H9 (cell line): ENCODE results near the gene GALNT16. TPM values are rescaled to one million over a fixed set of nuclear protein-coding genes. Genes with fewer than 3 reads are reported as not detected.

Experiments used
- DNase-seq: peaks from one replicate; pipeline ENCODE4 v3.0.0-alpha.2; 2017
- H2AFZ ChIP-seq: one replicate; pipeline ENCODE4 v1.6.1; 2013; ENCODE audit warnings: mild to moderate bottlenecking, low read length, control low read depth, moderate library complexity
- H2AK5ac ChIP-seq: 2 replicates; pipeline ENCODE4 v1.6.1; 2013; ENCODE audit warnings: low read length, control low read depth, mixed read lengths; ENCODE audit not compliant: insufficient read length
- H2BK120ac ChIP-seq: one replicate; pipeline ENCODE4 v1.6.1; 2013; ENCODE audit warnings: low read depth, mild to moderate bottlenecking, low read length, control low read depth, inconsistent platforms; ENCODE audit not compliant: poor library complexity, severe bottlenecking
- H2BK12ac ChIP-seq: 2 replicates; pipeline ENCODE4 v1.6.1; 2013; ENCODE audit warnings: low read length, control low read depth, mixed read lengths, low read depth; ENCODE audit not compliant: insufficient read length
- H2BK15ac ChIP-seq: 2 replicates; pipeline ENCODE4 v1.6.1; 2013; ENCODE audit warnings: low read depth, low read length, control low read depth
- H2BK20ac ChIP-seq: one replicate; pipeline ENCODE4 v1.6.1; 2013; ENCODE audit warnings: low read depth, mild to moderate bottlenecking, low read length, control low read depth, inconsistent platforms; ENCODE audit not compliant: poor library complexity, severe bottlenecking
- H2BK5ac ChIP-seq: 2 replicates; pipeline ENCODE4 v1.6.1; 2013; ENCODE audit warnings: low read length, control low read depth, mixed read lengths; ENCODE audit not compliant: insufficient read length
- H3K14ac ChIP-seq: 2 replicates; pipeline ENCODE4 v1.6.1; 2013; ENCODE audit warnings: low read length, control low read depth; ENCODE audit not compliant: insufficient read depth
- H3K18ac ChIP-seq: 2 replicates; pipeline ENCODE4 v1.6.1; 2013; ENCODE audit warnings: low read depth, mild to moderate bottlenecking, mixed read lengths, low read length, control low read depth; ENCODE audit not compliant: insufficient read length
- H3K23ac ChIP-seq: 2 replicates; pipeline ENCODE4 v1.6.1; 2013; ENCODE audit warnings: low read length, control low read depth, mixed read lengths, low read depth; ENCODE audit not compliant: insufficient read length
- H3K23me2 ChIP-seq: 2 replicates; pipeline ENCODE4 v1.6.1; 2013; ENCODE audit warnings: low read depth, mild to moderate bottlenecking, mixed read lengths, low read length, control low read depth; ENCODE audit not compliant: insufficient read length, poor library complexity, severe bottlenecking
- H3K27ac ChIP-seq: 2 replicates; pipeline ENCODE4 v1.5.1; 2013; ENCODE audit warnings: low read length, control low read depth, mixed read lengths, low read depth; ENCODE audit not compliant: insufficient read length
- H3K27me3 ChIP-seq: 2 replicates; pipeline ENCODE4 v1.6.1; 2013; ENCODE audit warnings: low read length, control low read depth, inconsistent platforms; ENCODE audit not compliant: insufficient read depth
- H3K4ac ChIP-seq: 2 replicates; pipeline ENCODE4 v1.6.1; 2013; ENCODE audit warnings: low read depth, mild to moderate bottlenecking, control low read depth, inconsistent platforms, low read length, moderate library complexity
- H3K4me1 ChIP-seq: 2 replicates; pipeline ENCODE4 v1.6.1; 2013; ENCODE audit warnings: low read length, control low read depth, inconsistent platforms; ENCODE audit not compliant: insufficient read depth
- H3K4me2 ChIP-seq: 2 replicates; pipeline ENCODE4 v1.6.1; 2013; ENCODE audit warnings: low read length, control low read depth, mixed read lengths; ENCODE audit not compliant: insufficient read length, insufficient read depth
- H3K56ac ChIP-seq: 2 replicates; pipeline ENCODE4 v1.6.1; 2013; ENCODE audit warnings: low read depth, mild to moderate bottlenecking, mixed read lengths, low read length, control low read depth; ENCODE audit not compliant: insufficient read length
- H3K79me1 ChIP-seq: 2 replicates; pipeline ENCODE4 v1.6.1; 2013; ENCODE audit warnings: low read depth, mild to moderate bottlenecking, moderate library complexity, low read length, control low read depth, inconsistent platforms; ENCODE audit not compliant: insufficient read depth, poor library complexity, severe bottlenecking
- H3K79me2 ChIP-seq: 2 replicates; pipeline ENCODE4 v1.6.1; 2013; ENCODE audit warnings: low read length, control low read depth, inconsistent platforms; ENCODE audit not compliant: insufficient read depth
- H3K9ac ChIP-seq: 2 replicates; pipeline ENCODE4 v1.6.1; 2013; ENCODE audit warnings: low read length, control low read depth, mixed read lengths; ENCODE audit not compliant: insufficient read length; ENCODE audit errors: extremely low read depth
- H3K9me3 ChIP-seq: one replicate; pipeline ENCODE4 v1.6.1; 2013; ENCODE audit warnings: low read depth, low read length, inconsistent platforms; ENCODE audit not compliant: control insufficient read depth
- H3T11ph ChIP-seq: one replicate; pipeline ENCODE4 v1.6.1; 2013; ENCODE audit warnings: mild to moderate bottlenecking, low read length, control low read depth, inconsistent platforms
- H4K20me1 ChIP-seq: one replicate; pipeline ENCODE4 v1.6.1; 2013; ENCODE audit not compliant: control insufficient read depth, insufficient read length, insufficient read depth
- H4K5ac ChIP-seq: 2 replicates; pipeline ENCODE4 v1.6.1; 2013; ENCODE audit warnings: low read depth, mild to moderate bottlenecking, mixed read lengths, low read length, control low read depth; ENCODE audit not compliant: insufficient read length
- H4K8ac ChIP-seq: replicated peaks from 2 replicates; pipeline ENCODE4 v1.6.1; 2013; ENCODE audit warnings: low read length, control low read depth, mixed read lengths, low read depth; ENCODE audit not compliant: insufficient read length
- H4K91ac ChIP-seq: 2 replicates; pipeline ENCODE4 v1.6.1; 2013; ENCODE audit warnings: low read depth, mild to moderate bottlenecking, moderate library complexity, mixed read lengths, low read length, control low read depth; ENCODE audit not compliant: insufficient read length
- H3K27ac Mint-ChIP-seq, 3 experiments: 2 replicates in 2 of 3; 3 replicates in 1 of 3; pipeline ENCODE4 v1.8.0; 2020 to 2021; ENCODE audit warnings: mixed read lengths in 3 of 3, mild to moderate bottlenecking in 1 of 3, moderate library complexity in 1 of 3
- H3K27me3 Mint-ChIP-seq: 2 replicates; pipeline ENCODE4 v1.8.0; 2021; ENCODE audit warnings: low read depth, mild to moderate bottlenecking, moderate library complexity, mixed read lengths
- H3K36me3 Mint-ChIP-seq, 3 experiments: 2 replicates in 2 of 3; 3 replicates in 1 of 3; pipeline ENCODE4 v1.8.0; 2020 to 2021; ENCODE audit warnings: low read depth in 3 of 3, mixed read lengths in 3 of 3; ENCODE audit not compliant: insufficient read depth in 1 of 3
- H3K4me1 Mint-ChIP-seq, 2 experiments: 2 replicates each; pipeline ENCODE4 v1.8.0; 2020; ENCODE audit warnings: mixed read lengths in 2 of 2
- H3K4me3 Mint-ChIP-seq, 2 experiments: 2 replicates in 1 of 2; 3 replicates in 1 of 2; pipeline ENCODE4 v1.8.0; 2020 to 2021; ENCODE audit warnings: mild to moderate bottlenecking in 2 of 2, mixed read lengths in 2 of 2, moderate library complexity in 1 of 2
- H3K9me3 Mint-ChIP-seq, 2 experiments: 2 replicates in 1 of 2; 3 replicates in 1 of 2; pipeline ENCODE4 v1.8.0; 2020; ENCODE audit warnings: mild to moderate bottlenecking in 2 of 2, mixed read lengths in 2 of 2, moderate library complexity in 1 of 2
- WGBS: extraction: QIAGEN DNeasy Blood & Tissue Kit; methylation state at CpG from one replicate; pipeline ENCODE4 v1.1.7; 2013; ENCODE audit warnings: missing lambda C conversion rate, low lambda C conversion rate, mixed read lengths; ENCODE audit not compliant: insufficient read length; ENCODE audit errors: extremely low coverage; 5-methylcytosine and 5-hydroxymethylcytosine counted together
- total RNA-seq: library from RNA; stranded (reverse); gene quantifications from 2 replicates; pipeline ENCODE4 v1.2.1, GENCODE V29; 2021
- TF ChIP-seq, protein P1 (sequence below): fragments of 200-600 bp; sonication (generic); conservative IDR thresholded peaks from 3 replicates; pipeline ENCODE4 v1.8.0; 2021; ENCODE audit warnings: antibody characterized with exemption, mild to moderate bottlenecking

Gene GALNT16
- total RNA-seq, 1 experiment from 2014 or later: 2.3 TPM

GRCh38 chr14:69333791-69334337 is 73.9 kb downstream of the GALNT16 start:
- no peak overlapping the region for H3K14ac ChIP-seq
- H4K8ac ChIP-seq: no peak overlapping the region
- H3K23ac ChIP-seq: no peak overlapping the region
- H3K27me3 ChIP-seq: no peaks in the 10 kb centered on the region
- H3K9ac ChIP-seq: no peak overlapping the region
- no peaks in the 10 kb centered on the region; a peak in 1 of 7 replicates for H3K36me3 Mint-ChIP-seq
- no peaks in the 10 kb centered on the region for H3K23me2 ChIP-seq
- no peak overlapping the region for H2AK5ac ChIP-seq
- no peak overlapping the region for H3K27ac Mint-ChIP-seq
- H3K4me2 ChIP-seq: no peak overlapping the region
- H3K27me3 Mint-ChIP-seq: peaks cover 2% of the 10 kb centered on the region
- no peak overlapping the region for H2AFZ ChIP-seq
- H3K56ac ChIP-seq: no peak overlapping the region
- H2BK12ac ChIP-seq: no peak overlapping the region
- H3K27ac ChIP-seq: no peak overlapping the region
- no peak overlapping the region for H2BK5ac ChIP-seq
- peaks cover 0 to 7% of the 10 kb centered on the region in 2 experiments; a peak in 2 of 4 replicates for H3K4me1 Mint-ChIP-seq
- H3T11ph ChIP-seq: no peak overlapping the region
- H4K20me1 ChIP-seq: no peaks in the 10 kb centered on the region
- no peak overlapping the region for H2BK120ac ChIP-seq
- no peaks in the 10 kb centered on the region for H3K9me3 ChIP-seq
- no peak overlapping the region for H3K4ac ChIP-seq
- no peak overlapping the region for H4K5ac ChIP-seq
- no peak for DNase-seq
- WGBS: no CpG with 5 or more reads among the region's 4 CpGs
- TF ChIP-seq, protein P1, sequence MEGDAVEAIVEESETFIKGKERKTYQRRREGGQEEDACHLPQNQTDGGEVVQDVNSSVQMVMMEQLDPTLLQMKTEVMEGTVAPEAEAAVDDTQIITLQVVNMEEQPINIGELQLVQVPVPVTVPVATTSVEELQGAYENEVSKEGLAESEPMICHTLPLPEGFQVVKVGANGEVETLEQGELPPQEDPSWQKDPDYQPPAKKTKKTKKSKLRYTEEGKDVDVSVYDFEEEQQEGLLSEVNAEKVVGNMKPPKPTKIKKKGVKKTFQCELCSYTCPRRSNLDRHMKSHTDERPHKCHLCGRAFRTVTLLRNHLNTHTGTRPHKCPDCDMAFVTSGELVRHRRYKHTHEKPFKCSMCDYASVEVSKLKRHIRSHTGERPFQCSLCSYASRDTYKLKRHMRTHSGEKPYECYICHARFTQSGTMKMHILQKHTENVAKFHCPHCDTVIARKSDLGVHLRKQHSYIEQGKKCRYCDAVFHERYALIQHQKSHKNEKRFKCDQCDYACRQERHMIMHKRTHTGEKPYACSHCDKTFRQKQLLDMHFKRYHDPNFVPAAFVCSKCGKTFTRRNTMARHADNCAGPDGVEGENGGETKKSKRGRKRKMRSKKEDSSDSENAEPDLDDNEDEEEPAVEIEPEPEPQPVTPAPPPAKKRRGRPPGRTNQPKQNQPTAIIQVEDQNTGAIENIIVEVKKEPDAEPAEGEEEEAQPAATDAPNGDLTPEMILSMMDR: no peak
- no peak overlapping the region for H3K18ac ChIP-seq
- no peaks in the 10 kb centered on the region for H3K9me3 Mint-ChIP-seq
- H3K79me2 ChIP-seq: no peaks in the 10 kb centered on the region
- no peak overlapping the region for H3K4me3 Mint-ChIP-seq
- no peak overlapping the region for H4K91ac ChIP-seq
- H3K4me1 ChIP-seq: no peaks in the 10 kb centered on the region
- no peaks in the 10 kb centered on the region for H3K79me1 ChIP-seq
- H2BK15ac ChIP-seq: no peak overlapping the region
- H2BK20ac ChIP-seq: no peak overlapping the region
